HCEC 1CT (cell line): ENCODE data around the gene JHY.

Experiments used
- DNase-seq: peaks from one replicate; pipeline ENCODE4 v3.0.0-alpha.2; 2017

JHY gene

DNA sequence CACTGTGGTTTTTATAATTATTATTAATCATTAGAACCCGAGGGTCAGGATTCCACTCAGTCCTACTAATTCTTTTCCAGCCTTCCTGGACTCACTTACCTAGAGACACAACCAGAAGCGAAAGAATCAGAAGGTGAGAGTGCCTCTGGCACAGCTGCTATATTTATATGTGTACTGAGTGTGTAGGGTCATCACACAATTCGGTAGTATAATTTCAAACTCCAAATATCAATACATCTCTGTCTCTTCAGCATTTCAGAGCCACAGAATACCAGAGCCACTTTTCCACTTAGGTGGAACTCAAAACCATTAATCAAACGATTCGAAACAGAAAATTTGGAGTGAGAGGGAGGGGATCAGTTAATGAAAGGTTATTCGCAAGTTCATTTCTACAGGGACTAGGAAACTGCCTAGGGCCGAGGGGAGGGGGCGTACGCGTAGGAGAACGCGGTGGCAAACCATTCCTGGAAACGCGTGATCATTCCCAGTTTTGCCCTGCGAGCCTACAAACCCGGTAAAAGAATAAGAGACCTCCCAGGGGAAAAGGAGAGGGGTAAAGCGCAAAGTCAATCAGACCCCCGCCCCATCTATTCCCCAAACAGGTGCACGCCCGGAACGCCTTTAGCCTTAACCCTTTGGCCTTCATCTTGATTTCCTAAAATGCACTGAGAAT is 93.6 kb downstream of the JHY start:
- DNase-seq = no peak

DNA sequence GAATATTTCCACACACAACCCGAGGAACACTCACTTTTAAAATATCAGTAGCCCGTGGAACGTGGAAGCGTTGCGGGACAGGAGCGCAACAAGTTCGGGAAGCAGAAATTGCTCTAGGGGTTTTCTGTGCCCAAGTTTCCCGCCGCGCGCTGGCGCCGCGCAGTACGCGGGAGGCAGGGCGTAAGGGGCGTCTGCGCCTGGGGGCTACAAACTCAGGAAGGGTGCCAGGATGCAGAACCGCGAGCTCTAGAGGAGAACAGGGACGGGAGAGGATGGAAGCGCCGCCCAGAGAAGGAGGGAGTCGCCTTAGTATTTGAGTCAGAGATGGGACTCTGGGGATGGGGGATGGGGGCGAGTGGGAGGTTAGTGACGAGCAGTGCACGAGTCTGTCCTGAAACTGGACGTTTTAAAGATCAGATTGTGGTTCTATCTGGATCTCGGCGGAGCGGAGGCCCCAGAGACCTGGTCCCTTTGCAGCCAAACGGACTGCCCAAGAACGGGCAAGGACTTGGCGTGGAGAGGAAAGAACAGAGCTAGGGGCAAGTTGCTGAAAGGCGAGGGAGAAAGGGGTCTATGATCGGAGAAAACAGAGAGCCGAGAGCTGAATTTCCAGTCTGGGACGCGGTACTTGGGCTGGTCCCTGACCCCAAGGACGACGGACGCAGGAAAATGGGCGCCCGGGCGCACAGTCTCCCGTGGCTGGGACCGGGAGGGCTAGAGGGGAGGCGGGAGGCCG is 94.3 kb downstream of the JHY start:
- DNase-seq = no peak

DNA sequence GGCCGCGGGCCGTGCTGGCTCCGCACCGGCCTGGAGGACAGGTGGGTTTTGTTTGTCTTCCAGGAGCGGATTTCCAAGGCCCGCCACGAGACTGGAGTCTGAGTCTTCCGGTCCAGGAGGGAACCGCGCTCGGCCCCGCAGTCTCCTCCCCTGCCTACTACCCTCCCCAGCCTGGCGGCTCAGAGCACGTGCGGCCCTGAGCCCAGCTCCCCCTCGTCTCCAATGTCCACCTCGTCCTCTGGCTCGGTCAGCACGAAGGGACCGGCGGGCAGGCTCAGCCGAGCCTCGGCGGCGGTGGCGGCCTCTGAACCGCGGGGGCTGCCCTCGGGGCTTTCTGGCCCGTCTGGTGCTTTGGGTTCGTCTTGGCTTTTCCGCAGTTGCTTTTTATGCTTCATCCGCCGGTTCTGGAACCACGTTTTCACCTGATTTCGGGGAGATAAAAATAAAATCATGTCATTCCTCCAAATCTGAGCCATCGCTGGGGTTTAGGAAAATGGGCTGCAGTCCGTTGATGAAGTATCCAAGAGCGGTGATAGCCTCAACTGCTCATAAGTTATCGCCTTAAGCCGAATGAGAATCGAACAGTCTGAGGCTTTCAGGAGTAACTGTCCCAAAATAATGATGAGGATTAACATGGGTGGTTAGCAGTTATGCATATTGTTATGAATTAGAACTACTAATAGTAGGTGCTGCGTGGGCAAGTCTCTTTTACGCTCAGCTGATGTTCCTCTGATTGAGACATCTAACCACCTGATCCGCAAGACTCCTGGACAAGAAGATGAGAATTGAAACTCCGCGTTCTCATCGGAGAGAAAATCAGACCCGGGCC is 95.1 kb downstream of the JHY start:
- no peak for DNase-seq

DNA sequence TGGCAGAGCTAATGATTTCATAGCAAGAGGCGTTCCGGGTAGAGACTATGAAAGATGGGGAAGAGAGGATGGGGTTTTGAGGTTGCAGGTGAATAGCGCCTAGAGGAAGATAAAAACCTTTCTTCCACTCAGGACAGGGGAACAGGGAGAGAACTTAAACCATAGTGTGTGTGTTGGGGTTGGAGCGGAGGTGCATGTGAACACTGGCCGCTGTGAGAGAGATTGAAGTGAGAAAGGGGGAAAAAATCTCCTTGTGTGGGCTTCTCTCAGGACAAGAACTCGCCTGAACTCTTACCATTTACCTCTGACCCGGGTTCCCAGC is 95.7 kb downstream of the JHY start:
- no peak for DNase-seq

- no peak for DNase-seq
Measured at GRCh38 chr11:122979103-122979814, 96.7 kb downstream of the JHY start.

DNA sequence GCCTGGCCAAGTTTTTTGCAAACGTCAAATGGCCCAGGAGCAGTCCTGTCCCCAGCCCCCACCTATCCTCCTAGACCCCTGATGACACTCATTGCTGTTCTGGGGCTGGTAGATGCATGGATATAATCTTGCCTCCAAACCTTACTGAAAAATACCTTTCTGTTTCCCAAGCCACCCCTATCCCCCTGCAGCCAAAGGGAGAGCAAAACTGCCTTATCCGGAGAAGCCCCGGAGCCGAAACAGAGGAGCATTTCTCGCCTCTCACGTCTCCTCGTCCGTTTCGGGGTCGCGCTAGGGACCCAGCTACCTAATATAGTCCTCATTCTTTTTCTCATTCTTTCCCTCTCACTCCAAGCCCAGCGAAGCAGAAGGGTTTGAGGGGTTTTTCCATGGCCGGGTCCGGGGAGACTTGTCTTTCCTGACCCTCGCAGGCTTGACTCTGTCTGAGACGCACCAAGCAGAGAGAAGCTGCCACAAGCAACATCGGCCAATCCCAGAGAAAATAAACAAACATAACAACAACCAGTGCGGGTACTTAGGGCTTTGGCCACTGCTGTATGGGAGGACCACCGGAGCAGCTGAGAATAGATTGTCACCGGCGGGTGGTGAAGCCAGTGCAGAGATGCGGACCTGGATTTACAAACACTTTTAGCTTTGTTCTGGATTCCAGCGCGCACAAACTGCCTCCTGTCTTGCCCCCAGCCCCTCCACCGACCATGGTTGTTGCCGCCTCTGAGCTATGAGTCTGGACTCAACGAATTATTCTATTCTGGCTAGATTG is 97.4 kb downstream of the JHY start:
- no peak for DNase-seq

- no peak for DNase-seq
Measured at GRCh38 chr11:122981388-122982264, 99.1 kb downstream of the JHY start, which contains the start of gene BSX. BSX (minus strand) TSS chr11:122981834; CDS start chr11:122981671, 163 bp downstream.

GRCh38 chr11:122983438-122984185 is 101.1 kb downstream of the JHY start:
- no peak for DNase-seq

DNA sequence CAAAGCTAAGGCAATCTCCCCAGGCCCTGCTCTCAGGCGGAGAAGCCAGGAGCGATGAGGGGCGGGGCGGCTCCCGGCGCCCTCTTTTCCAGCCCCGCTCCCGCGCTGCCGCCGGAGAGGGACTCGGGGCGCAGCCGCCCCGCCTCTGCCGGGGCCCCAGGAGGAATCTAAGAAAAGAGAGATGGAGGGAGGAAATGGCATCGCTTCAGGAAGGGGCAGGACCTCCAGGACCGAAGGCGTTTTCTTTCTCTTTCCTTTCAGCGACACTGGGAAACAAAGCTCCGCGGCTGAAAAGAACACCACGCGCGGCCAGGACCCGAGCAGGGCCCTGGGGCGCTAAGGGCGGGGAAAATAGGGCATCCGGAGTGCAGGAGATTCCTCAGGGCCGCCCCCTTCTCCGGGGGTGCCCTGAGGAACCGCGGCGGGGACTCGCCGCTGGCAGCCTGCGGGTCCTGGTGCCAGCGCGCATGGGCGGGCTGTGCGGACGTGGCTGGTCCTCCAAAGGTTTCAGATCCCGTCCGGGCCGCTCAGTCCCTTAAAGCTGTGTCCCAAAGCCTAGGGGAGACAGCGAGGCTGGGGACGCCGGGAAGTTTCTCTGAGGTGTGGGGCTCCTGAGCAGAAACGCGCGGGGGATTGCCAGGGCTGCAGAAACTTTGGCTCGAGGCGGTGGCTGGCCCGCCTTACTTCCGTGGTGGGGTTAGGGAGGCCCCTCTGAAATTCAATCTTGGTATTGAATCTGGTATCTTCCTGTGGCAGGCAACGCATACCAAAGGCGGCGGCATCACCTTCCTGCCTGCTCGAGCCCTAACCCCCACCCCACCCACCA is 101.8 kb downstream of the JHY start:
- no peak for DNase-seq

GRCh38 chr11:122995526-122995925 is 113.0 kb downstream of the JHY start:
- no peak for DNase-seq

DNA sequence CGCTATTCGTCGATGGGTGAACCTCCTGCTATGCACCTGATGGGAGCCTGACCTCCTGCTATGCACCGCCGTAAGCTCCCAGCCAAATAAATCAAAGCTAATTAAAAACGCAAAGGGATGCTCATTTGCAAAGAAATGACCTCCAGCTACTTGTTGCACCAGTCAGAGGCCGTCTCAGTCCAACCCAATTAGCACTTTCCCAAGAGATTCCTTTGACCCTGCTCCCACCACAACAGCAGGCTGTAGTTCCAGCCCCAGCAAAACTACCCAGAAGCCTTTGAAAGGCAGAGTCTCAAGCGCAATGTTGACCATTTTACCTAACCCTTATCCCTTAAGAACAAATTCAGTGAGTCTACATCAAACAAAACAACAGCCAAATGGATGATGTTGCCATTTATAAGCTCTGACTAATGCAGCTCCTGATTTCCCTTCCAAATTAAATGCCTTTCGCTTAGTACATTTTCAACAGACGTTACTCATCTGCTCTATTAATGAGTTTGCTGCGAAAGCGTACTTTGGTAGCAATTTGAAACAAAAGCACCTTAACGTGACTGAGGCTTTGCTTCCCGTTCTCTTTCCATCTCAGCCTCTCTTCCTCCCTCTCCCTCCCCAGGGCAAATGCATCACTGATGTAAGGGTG is 116.3 kb downstream of the JHY start:
- DNase-seq = no peak

DNA sequence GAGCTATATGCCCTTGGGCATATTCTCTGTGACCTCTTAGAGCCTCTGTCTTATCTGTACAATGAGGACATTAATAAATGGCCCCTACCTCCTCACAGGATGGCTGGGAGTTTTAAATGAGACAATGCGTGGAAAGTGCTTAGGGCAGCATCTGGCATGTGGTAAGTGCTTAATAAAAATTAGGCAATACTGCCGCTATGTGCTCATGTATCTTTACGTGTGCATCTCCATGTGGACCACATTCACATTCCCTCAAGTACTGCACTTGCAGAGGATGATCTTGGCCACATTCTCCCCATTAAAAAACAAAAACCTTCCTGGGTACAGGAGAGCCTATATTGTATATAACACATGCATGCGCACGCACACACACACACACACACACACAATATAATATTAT is 118.2 kb downstream of the JHY start:
- DNase-seq = no peak

- no peak for DNase-seq
Measured at GRCh38 chr11:123006860-123007542, 124.4 kb downstream of the JHY start.
